ENCODE measurements around the gene UBAP1.
"Not testable (repeated sequence)": the region's sequence is repeated elsewhere in the genome, so short reads cannot be mapped to it uniquely, and the experiment has no call there.

Gene UBAP1

DNA sequence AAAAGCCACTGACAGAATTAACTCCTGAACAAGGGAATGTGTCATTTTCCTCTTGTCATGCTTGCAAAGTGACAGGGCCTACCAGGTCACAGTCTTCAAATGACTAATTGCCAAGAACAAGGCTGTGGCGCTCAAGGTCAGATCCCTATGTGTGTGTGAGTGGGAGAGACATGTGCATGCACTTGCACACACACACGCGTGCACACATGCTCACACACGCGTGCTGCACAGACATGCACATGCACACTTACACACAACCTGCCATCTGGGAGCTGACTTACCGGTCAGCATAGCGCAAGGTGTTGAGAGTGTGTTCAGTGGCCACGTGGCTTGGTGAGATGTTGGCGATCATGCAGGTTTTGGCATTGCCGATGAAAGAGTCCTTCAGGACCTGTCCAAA, 80.5 kb downstream of the UBAP1 start:
- no peak for DNase-seq (ENCODE audit: low read depth in 2 of 2)

GRCh38 chr9:34262971-34263370, 84.1 kb downstream of the UBAP1 start:
- no peak for DNase-seq (ENCODE audit: low read depth in 2 of 2)

GRCh38 chr9:34267660-34268059, 88.8 kb downstream of the UBAP1 start:
- DNase-seq (ENCODE audit: low read depth in 2 of 2), result no peak

GRCh38 chr9:34271265-34272006, 92.6 kb downstream of the UBAP1 start:
- no peak for DNase-seq (ENCODE audit: low read depth in 2 of 2)

GRCh38 chr9:34272101-34272541, 93.3 kb downstream of the UBAP1 start:
- DNase-seq (ENCODE audit: low read depth in 2 of 2), result no peak

DNA sequence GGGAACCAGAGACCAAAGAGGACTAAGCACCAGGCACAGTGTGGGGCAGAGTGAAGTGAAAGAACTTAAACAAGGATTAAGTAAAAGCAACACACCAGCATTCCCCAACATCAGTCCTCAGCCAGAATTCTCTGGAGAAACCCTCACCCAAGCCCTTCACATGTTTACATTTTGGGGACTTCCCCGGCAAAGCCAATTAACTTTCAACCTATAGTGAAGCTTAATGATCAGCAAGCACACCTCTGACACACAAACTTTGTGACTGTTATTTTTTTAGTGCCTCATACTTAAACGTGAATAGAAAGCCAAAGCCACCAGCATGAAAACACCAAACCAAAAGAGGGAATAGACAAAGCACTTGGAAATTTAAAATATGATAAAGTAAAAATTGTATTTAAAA, 94.7 kb downstream of the UBAP1 start:
- not testable (repeated sequence) for DNase-seq (ENCODE audit: low read depth in 2 of 2)

GRCh38 chr9:34275811-34276210, 97.0 kb downstream of the UBAP1 start:
- no peak for DNase-seq (ENCODE audit: low read depth in 2 of 2)

DNA sequence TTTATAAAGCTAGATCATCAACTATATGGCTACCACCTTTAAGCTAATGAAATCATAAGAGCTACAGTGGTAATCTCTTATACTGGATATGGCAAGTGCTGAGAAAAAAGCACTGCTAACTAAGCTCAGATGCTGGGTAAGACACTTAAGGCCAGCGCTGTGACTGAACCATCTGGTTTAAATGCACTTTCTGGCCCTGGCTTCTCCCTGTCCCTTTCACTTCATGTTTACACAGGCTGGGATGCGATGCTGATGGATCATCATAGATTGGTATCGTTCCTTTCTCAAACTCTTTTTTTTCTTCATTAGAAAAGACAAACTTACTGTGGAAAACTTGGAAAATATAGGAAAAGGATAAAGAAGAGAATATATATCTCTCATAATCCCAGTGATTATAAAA, 97.9 kb downstream of the UBAP1 start:
- no peak for DNase-seq (ENCODE audit: low read depth in 2 of 2)

DNA sequence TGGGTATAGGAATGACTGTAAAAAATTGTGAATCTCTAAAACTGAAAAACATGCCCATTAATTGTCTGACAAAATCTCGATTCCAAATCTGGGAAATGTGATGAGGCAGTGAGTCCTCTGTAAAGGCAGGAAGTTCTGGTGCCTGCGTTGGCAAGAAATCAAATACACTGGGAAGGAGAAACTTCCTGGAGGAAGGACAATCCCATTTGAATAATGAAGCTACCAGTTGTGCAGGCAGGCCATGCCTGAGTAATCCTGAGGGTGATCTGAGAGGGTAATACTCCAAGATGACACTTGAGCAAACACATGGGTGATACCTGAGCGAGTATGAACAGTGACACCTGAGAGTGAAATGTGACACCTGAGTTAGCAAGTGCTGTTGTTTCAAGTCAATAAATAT, 100.6 kb downstream of the UBAP1 start:
- no peak for DNase-seq (ENCODE audit: low read depth in 2 of 2)

DNA sequence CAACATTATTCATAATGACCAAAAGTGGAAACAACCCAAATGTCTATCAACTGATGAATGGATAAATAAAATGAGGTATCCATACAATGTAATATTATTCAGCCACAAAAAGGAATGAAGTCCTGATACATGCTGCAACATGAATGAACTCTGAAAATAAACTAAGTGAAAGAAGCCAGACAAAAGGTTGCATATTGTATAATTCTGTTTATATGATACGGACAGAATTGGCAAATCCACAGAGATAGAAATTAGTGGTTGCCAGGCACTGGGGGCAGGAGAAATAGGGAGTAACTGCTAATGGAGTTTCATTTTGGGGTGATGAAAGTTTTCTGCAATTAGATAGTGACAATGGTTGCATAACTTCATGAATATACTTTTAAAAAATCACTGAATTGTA, 103.3 kb downstream of the UBAP1 start:
- DNase-seq (ENCODE audit: low read depth in 2 of 2), result no peak

DNA sequence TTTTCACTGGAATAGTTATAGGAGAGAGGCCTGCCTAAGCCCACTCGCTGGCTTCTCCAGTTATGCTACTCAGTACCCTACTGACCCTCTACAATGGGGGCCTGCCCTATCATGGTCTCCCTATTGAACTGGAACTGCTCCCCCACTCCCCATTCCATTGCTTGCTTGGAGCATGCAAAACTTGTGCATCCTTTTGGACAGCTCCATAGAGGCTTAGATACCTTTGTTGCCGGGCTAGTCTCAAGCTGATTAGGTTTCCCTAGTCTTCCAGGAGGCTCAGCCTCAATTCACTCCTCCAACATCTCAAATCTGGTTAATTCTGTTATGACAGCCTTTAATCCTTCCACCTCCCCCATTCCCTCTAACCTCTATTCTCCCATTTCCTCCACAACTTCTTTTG, 110.3 kb downstream of the UBAP1 start:
- DNase-seq (ENCODE audit: low read depth in 2 of 2), result no peak

- no peak for DNase-seq (ENCODE audit: low read depth in 2 of 2)
Observed at GRCh38 chr9:34291023-34291422, 112.2 kb downstream of the UBAP1 start.

GRCh38 chr9:34291423-34291822, 112.6 kb downstream of the UBAP1 start:
- no peak for DNase-seq (ENCODE audit: low read depth in 2 of 2)

DNA sequence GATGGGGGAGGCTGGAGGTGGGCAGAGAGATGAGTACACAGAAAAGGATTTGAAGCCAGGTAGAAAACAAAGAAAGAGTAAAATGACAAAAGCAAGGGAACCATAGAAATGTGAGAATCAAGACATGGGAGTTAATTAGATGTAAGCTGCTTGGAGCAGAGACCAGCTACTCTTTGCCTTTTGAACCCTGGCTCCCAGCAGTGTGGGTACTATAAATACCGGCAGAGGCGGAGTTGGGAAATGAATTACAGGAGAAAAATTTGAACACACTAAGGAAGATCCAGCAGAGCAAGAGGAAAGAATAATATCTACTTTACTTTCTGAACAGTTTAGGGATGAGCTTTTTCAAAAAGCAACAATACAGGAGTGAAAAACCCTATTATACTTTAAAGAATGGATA, 113.7 kb downstream of the UBAP1 start:
- no peak for DNase-seq (ENCODE audit: low read depth in 2 of 2)

DNA sequence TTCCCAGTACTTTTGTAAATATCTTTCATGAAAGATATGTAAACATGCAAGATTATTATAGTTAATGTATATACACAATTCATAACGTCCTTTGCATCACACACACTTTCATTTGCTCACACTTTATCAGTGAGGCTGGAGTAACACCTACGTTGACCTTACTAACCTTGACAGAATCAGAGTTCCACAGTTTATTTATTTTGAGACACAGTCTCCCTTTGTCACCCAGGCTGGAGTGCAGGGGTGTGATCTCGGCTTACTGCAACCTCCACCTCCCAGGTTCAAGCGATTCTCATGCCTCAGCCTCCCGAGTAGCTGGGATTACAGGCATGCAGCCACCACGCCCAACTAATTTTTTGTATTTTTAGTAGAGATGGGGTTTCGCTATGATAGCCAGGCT, 122.2 kb downstream of the UBAP1 start:
- DNase-seq (ENCODE audit: low read depth in 2 of 2), result not testable (repeated sequence)

Data from stimulated activated CD4-positive, alpha-beta T cell treated with anti-CD3 and anti-CD28 coated beads, Interleukin-1b, Interleukin-23, amount 100 ng/mL, for 1 hour (primary cell).